Measurements from ENCODE around the gene ADGRG6. TPM values are rescaled to one million over a fixed set of nuclear protein-coding genes. Genes with fewer than 3 reads are reported as not detected.

The ADGRG6 gene
- total and polyA plus RNA-seq, 10 of the 15 experiments (the other 5 are each of a cell fraction or from before 2014, with no cell fraction given) = 0.01 to 0.24 (median 0.13) TPM; not detected in 7

DNA sequence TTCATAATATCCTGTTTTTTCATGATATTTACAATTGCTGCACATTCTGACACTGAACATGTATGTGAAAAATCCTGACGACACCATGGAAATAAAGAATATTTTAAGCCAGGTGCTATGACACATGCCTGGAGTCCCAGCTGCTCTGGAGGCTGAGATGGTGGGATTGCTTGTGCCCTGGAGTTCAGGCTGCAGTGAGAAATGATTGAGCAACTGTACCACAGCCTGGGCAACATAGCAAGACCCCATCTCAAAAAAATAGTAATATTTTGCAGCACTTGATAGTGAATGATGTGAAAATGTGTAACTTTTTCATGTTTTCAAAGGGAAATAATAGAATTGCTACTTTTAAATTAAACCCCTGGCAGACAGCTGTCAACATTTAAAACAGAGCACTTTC is 137.1 kb downstream of the ADGRG6 start (continued):
- TF ChIP-seq, protein P1, sequence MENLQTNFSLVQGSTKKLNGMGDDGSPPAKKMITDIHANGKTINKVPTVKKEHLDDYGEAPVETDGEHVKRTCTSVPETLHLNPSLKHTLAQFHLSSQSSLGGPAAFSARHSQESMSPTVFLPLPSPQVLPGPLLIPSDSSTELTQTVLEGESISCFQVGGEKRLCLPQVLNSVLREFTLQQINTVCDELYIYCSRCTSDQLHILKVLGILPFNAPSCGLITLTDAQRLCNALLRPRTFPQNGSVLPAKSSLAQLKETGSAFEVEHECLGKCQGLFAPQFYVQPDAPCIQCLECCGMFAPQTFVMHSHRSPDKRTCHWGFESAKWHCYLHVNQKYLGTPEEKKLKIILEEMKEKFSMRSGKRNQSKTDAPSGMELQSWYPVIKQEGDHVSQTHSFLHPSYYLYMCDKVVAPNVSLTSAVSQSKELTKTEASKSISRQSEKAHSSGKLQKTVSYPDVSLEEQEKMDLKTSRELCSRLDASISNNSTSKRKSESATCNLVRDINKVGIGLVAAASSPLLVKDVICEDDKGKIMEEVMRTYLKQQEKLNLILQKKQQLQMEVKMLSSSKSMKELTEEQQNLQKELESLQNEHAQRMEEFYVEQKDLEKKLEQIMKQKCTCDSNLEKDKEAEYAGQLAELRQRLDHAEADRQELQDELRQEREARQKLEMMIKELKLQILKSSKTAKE (IDR thresholded peaks at IDR 0.05; ENCODE audit: low read depth, poor library complexity, severe bottlenecking) = no peak
- no peak for TF ChIP-seq SUPT20H (IDR thresholded peaks at IDR 0.05; ENCODE audit: borderline replicate concordance, control insufficient read depth, low read depth, low read length)
- TF ChIP-seq NRF1 (conservative IDR thresholded peaks at IDR 0.05; ENCODE audit: low read depth, low read length) = no peak

DNA sequence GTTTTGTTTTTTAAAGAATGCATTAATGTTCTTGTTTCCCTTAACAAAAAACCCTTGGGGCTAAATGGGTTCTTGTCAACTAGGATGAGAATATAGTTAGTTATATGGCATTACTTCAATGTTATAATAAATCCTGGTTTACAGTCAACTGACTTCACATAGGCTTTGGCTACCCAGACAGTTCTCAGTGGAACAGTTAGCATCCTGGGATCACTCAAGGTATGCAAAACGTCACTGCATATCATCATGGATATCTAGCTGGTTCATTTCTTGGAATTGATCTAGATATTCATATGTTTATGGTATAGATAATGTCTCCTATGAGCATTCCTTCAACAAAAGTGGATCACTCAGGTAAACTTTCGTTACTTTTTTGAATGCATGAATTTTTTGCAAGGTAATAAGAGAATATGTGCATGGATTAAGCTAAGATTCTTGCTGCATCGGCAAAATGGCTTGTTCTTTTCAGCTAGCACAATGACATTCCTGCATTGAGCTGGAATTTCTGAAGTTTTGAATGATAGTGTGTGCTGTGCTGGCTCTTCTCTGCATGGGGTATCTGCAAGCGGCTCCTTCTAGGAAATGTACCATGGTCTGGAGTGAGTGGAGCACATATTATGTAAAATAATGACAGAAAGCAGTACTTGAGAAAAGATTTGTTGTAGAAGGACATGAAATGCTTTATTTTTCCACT is 138.9 kb downstream of the ADGRG6 start:
- DNase-seq (ENCODE audit: low read depth, low spot score) (no peak), ATAC-seq (no peak), FAIRE-seq (no peak)
- no peak overlapping the region for H2AFZ ChIP-seq (ENCODE audit: control insufficient read depth, low read depth, low read length)
- CTCF ChIA-PET = no interaction called here
- no peaks in the 10 kb centered on the region for H3K36me3 ChIP-seq (ENCODE audit: control insufficient read depth in 2 of 2, insufficient read depth in 2 of 2, low read length in 1 of 2)
- no TSS peak for BruUV-seq (replicated peaks)
- in situ Hi-C loops (cut with MboI) = no loop called here
- RAD21 ChIA-PET (ENCODE audit: unreplicated experiment) = no interaction called here
- no peak overlapping the region for H3K9ac ChIP-seq (ENCODE audit: control insufficient read depth, insufficient read depth, low read length)
- intact Hi-C loops (cut with micrococcal nuclease; ENCODE audit: unreplicated experiment) = no loop called here
- H4K20me1 ChIP-seq (ENCODE audit: control insufficient read depth, insufficient read depth) = no peaks in the 10 kb centered on the region
- H3K4me2 ChIP-seq (ENCODE audit: control insufficient read depth, insufficient read depth) = no peak overlapping the region
- no peaks in the 10 kb centered on the region for H3K79me2 ChIP-seq (ENCODE audit: control insufficient read depth, insufficient read depth, low read length)
- H3K27me3 ChIP-seq (replicated peaks in 1 of 2; ENCODE audit: control insufficient read depth in 2 of 2, insufficient read depth in 2 of 2, low read length in 1 of 2) = no peaks in the 10 kb centered on the region
- POLR2A ChIA-PET = no interaction called here
- H3K9me3 ChIP-seq (replicated peaks; ENCODE audit: control insufficient read depth, insufficient read depth, low read length) = no peaks in the 10 kb centered on the region
- WGBS (ENCODE audit: insufficient coverage, insufficient replicate concordance, low lambda C conversion rate, missing lambda C conversion rate) = 0% methylated on average over 4 of the region's 4 CpGs
- SMC1A ChIA-PET (ENCODE audit: uncharacterized antibody, unreplicated experiment) = interaction anchor here (0.8 kb wide), 1 partner anchor 34 kb away, joined by 3 read pairs; no protein-coding TSS in a partner anchor
- no peak overlapping the region for H3K27ac ChIP-seq (ENCODE audit: control insufficient read depth, insufficient read depth)
- no peak overlapping the region for H3K4me3 ChIP-seq
- no peaks in the 10 kb centered on the region for H3K4me1 ChIP-seq (ENCODE audit: control insufficient read depth, insufficient read depth, low read length)
- no peak for TF ChIP-seq SUZ12 (IDR thresholded peaks at IDR 0.05; ENCODE audit: unreplicated experiment)
- TF ChIP-seq TCF7 (IDR thresholded peaks at IDR 0.05; ENCODE audit: borderline replicate concordance) = no peak
- TF ChIP-seq EGR1 (IDR thresholded peaks at IDR 0.05; ENCODE audit: borderline replicate concordance in 1 of 2, low read depth in 2 of 2, low read length in 2 of 2) = no peak
- TF ChIP-seq NRF1 (conservative IDR thresholded peaks at IDR 0.05; ENCODE audit: low read depth, low read length) = no peak
- no peak for TF ChIP-seq SMAD5 (IDR thresholded peaks at IDR 0.05; ENCODE audit: low read depth)
- TF ChIP-seq ATF7 (IDR thresholded peaks at IDR 0.05; ENCODE audit: low read depth) = no peak
- TF ChIP-seq CHD4 (IDR thresholded peaks at IDR 0.05) = no peak
- no peak for TF ChIP-seq ESRRA (IDR thresholded peaks at IDR 0.05; ENCODE audit: low read length)
- no peak for TF ChIP-seq BHLHE40 (IDR thresholded peaks at IDR 0.05; ENCODE audit: borderline replicate concordance in 1 of 2, low read depth in 2 of 2, low read length in 1 of 2)
- no peak for TF ChIP-seq MTA3 (IDR thresholded peaks at IDR 0.05; ENCODE audit: borderline replicate concordance, low read length)
- TF ChIP-seq, protein P2, sequence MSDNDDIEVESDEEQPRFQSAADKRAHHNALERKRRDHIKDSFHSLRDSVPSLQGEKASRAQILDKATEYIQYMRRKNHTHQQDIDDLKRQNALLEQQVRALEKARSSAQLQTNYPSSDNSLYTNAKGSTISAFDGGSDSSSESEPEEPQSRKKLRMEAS (IDR thresholded peaks at IDR 0.05; ENCODE audit: low read depth, low read length) = no peak
- no peak for TF ChIP-seq ZSCAN29 (IDR thresholded peaks at IDR 0.05)
- TF ChIP-seq SMAD1 (IDR thresholded peaks at IDR 0.05; ENCODE audit: low read depth, partially characterized antibody) = no peak
- TF ChIP-seq HDGF (IDR thresholded peaks at IDR 0.05) = no peak
- TF ChIP-seq SP1 (IDR thresholded peaks at IDR 0.05; ENCODE audit: low read depth, low read length) = no peak
- TF ChIP-seq, protein P3, sequence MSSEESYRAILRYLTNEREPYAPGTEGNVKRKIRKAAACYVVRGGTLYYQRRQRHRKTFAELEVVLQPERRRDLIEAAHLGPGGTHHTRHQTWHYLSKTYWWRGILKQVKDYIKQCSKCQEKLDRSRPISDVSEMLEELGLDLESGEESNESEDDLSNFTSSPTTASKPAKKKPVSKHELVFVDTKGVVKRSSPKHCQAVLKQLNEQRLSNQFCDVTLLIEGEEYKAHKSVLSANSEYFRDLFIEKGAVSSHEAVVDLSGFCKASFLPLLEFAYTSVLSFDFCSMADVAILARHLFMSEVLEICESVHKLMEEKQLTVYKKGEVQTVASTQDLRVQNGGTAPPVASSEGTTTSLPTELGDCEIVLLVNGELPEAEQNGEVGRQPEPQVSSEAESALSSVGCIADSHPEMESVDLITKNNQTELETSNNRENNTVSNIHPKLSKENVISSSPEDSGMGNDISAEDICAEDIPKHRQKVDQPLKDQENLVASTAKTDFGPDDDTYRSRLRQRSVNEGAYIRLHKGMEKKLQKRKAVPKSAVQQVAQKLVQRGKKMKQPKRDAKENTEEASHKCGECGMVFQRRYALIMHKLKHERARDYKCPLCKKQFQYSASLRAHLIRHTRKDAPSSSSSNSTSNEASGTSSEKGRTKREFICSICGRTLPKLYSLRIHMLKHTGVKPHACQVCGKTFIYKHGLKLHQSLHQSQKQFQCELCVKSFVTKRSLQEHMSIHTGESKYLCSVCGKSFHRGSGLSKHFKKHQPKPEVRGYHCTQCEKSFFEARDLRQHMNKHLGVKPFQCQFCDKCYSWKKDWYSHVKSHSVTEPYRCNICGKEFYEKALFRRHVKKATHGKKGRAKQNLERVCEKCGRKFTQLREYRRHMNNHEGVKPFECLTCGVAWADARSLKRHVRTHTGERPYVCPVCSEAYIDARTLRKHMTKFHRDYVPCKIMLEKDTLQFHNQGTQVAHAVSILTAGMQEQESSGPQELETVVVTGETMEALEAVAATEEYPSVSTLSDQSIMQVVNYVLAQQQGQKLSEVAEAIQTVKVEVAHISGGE (CRISPR knock-in tag; IDR thresholded peaks at IDR 0.05) = no peak
